Subcutaneous adipose tissue (tissue), 4 donors: ENCODE results near the gene SENP7. TPM values are rescaled to one million over a fixed set of nuclear protein-coding genes. Genes with fewer than 3 reads are reported as not detected.

Source experiments
- total RNA-seq, 4 donors: library from RNA; depleted of rRNA; stranded (reverse); fragments of >200 nt; gene quantifications; one replicate each; pipeline ENCODE4 v1.1.0, GENCODE V29; 2016
- TF ChIP-seq, protein P1 (sequence below): fragments of 450-650 bp; IDR thresholded peaks from one replicate; pipeline ENCODE4 v1.5.1; 2016; ENCODE audit warnings: low read depth, mild to moderate bottlenecking, control low read depth, antibody characterized with exemption, moderate library complexity

SENP7 gene
- total RNA-seq, 4 donors from 2014 or later: 22.6 to 40.5 (median 29.2) TPM

DNA sequence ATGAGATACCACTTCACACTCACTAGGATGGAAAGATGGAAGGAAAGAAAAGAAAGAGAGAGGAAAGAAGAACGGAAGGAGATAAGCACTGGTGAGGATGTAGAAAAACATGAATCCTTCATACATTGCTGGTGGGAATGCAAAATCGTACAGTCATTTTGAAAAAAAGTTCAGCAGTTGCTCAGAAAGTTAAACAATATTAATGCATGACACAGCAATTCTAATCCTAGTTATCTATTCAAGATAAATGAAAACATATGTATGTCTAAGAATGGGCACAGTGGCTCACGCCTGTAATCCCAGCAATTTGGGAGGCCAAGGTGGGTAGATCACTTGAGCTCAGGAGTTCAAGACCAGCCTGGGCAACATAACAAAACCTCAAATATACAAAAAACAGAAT, 59.1 kb downstream of the SENP7 start:
- TF ChIP-seq, protein P1, sequence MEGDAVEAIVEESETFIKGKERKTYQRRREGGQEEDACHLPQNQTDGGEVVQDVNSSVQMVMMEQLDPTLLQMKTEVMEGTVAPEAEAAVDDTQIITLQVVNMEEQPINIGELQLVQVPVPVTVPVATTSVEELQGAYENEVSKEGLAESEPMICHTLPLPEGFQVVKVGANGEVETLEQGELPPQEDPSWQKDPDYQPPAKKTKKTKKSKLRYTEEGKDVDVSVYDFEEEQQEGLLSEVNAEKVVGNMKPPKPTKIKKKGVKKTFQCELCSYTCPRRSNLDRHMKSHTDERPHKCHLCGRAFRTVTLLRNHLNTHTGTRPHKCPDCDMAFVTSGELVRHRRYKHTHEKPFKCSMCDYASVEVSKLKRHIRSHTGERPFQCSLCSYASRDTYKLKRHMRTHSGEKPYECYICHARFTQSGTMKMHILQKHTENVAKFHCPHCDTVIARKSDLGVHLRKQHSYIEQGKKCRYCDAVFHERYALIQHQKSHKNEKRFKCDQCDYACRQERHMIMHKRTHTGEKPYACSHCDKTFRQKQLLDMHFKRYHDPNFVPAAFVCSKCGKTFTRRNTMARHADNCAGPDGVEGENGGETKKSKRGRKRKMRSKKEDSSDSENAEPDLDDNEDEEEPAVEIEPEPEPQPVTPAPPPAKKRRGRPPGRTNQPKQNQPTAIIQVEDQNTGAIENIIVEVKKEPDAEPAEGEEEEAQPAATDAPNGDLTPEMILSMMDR: no peak

DNA sequence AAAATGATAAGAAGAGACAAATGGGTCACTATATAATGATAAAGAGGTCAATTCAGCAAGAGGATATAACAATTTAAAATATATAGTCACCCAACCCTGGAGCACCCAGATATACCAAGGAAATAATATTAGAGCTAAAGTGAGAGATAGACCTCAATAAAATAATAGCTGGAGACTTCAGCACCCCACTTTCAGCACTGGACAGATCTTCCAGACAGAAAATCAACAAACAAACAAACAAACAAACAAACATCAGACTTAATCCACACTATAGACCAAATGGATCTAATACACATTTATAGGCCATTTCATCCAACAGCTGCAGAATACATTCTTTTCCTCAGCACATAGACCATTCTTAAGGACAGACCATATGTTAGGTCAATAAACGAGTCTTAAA, 79.4 kb downstream of the SENP7 start:
- TF ChIP-seq, protein P1: no peak

DNA sequence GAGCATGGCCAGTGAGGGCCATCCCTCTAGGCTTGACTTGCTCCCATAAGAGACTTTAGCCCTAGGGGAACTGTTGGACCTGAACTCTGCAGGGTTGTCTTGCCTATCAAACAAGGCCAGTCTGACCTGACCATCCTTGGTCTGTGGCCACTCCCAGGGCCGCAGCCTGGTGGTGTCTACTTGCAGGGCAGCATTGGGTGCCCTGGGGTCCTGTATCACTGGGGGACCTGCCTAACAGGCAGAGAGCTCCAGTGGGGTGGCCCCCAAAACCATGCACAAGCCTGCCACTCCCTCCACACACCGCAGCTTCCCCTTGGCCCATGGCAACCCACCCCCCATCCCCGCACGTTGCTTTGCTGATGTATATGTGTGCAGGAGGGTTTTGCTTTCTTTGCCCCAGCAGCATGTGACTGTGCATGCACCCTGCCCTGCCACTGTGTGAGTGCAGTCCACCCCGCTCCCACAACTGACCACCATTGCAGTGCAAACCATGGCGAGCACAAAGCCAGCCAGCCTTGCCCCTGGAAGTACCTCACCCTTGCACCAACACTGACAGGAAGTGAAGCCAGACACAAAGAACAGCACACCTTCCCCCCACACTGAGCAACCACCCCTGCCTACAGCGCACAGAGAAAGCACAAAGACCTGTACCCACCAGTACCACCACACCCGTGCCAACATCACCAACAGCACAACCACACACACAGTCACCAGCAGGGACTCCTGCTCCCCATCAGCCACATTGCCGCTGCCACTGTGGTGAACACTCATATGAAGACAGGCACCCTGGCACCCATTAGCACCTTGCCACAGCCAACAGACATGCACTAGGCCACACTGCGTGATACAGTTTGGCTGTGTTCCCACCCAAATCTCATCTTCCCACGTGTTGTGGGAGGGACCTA, 88.8 kb downstream of the SENP7 start:
- TF ChIP-seq, protein P1: no peak

DNA sequence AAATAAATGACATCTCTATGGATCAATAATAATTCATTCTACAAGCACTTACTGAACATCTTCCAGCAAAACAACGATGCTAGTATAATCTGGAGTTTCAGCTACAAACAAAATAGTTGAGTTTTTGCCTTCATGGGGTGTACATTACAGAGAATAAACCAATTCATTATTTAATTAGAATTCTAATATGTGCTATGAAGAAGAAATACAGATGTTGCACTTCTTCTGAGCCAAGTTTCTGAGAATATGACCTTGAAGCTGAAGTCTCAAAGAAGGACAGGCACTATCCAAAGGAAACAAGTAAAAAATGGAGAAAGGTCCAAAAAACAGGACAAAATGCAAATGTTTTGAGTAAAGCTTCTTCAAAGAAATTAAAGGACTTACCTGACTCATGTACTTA, 94.2 kb downstream of the SENP7 start:
- TF ChIP-seq, protein P1: no peak

DNA sequence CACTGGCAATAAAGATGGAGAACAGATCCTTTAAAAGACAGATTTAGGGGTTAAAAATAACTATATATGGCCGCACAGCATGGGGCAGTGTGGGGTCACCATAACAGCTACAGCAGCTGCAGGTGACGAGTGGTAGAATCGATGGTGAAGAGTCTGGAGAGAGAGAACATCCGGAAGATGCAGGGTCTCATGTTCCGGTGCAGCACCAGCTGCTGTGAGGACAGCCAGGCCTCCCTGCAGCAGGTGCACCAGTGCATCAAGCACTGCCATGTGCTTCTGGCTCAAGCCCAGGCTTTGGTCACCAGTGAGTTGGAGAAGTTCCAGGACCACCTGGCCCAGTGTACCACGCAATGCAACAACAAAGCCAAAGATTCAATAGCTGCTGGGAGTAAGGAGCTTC, 98.9 kb downstream of the SENP7 start:
- TF ChIP-seq, protein P1: no peak

DNA sequence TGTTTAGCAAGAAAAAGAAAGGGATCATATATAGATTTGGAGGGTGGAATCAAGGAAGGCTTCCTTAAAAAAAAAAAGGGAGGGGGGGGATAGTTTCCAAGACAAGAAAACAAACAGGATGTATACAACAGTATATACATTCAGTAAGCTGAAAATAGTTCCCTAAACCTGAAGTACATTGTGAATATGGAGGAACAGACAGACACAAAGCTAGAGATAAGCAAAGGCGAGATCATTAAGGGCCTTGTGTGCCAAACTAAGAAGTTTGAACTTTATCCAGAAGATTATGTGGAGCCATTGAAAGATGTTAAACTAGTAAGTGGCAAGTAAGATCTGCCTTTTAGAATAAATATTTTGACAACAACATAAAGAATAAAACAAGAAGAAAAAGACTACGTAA, 99.4 kb downstream of the SENP7 start:
- TF ChIP-seq, protein P1: no peak

DNA sequence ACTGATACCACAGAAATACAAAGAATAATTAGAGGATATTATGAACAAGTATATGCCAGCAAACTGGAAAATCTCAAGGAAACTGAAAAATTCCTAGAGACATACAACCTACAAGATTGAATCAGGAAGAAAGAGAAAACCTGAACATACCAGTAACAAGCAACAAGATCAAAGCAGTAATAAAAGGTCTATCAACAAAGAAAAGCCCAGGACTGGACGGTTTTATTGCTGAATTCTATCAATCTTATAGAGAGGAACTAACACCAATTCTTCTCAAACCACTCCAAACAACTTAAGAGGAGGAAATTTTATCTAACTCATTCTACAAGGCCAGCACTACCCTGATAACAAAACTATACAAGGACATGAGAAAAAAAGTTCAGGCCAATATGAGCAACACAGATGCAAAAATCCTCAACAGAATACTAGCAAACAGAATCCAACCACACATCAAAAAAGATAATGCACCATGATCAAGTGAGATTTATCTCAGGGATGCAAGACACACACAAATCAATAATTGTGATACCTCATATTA, 121.5 kb downstream of the SENP7 start:
- TF ChIP-seq, protein P1: no peak
